Natural killer cell treated with Interleukin-12 subunit alpha and Interleukin-12 subunit beta and Interleukin-15 and Interleukin-18, amount 100 ng/mL, for 72 hours (primary cell): ENCODE measurements around the gene FAAH. TPM values are rescaled to one million over a fixed set of nuclear protein-coding genes. Genes with fewer than 3 reads are reported as not detected.
"Not testable (repeated sequence)": the region's sequence is repeated elsewhere in the genome, so short reads cannot be mapped to it uniquely, and the experiment has no call there.

Experiments used
- ATAC-seq, 2 donors: fragments of 150-1000 bp; cut with Tn5 transposase in 1 of 2; sonication (Bioruptor Pico), chemical (Tn5 transposase) in 1 of 2; 2 replicates each; pipeline ENCODE4 v1.10.0; 2021
- DNase-seq: peaks from one replicate; pipeline ENCODE4 v3.0.0; 2022; ENCODE audit warnings: low spot score
- H3K27ac Mint-ChIP-seq, 2 donors: 1 replicate in 1 of 2; 2 replicates in 1 of 2; pipeline ENCODE4 v1.8.0; 2022; ENCODE audit warnings: mixed read lengths in 2 of 2, mild to moderate bottlenecking in 1 of 2, moderate library complexity in 1 of 2
- H3K27me3 Mint-ChIP-seq, 2 donors: 1 replicate in 1 of 2; 2 replicates in 1 of 2; pipeline ENCODE4 v1.8.0; 2022; ENCODE audit warnings: mixed read lengths in 2 of 2
- H3K36me3 Mint-ChIP-seq: one replicate; pipeline ENCODE4 v1.8.0; 2022; ENCODE audit warnings: mixed read lengths
- H3K4me1 Mint-ChIP-seq, 2 donors: 1 replicate in 1 of 2; 2 replicates in 1 of 2; pipeline ENCODE4 v1.8.0; 2022; ENCODE audit warnings: low read depth in 2 of 2, mixed read lengths in 2 of 2, mild to moderate bottlenecking in 1 of 2
- H3K4me3 Mint-ChIP-seq: one replicate; pipeline ENCODE4 v1.8.0; 2022; ENCODE audit warnings: mixed read lengths
- H3K9me3 Mint-ChIP-seq: 2 replicates; pipeline ENCODE4 v1.8.0; 2022; ENCODE audit warnings: mixed read lengths
- total RNA-seq, 2 donors: library from RNA; stranded (reverse); gene quantifications; one replicate each; pipeline ENCODE4 v1.2.3, GENCODE V29; 2022

The FAAH gene
- total RNA-seq: 1 to 10 TPM; 4.1 to 6.6 TPM

- H3K27ac Mint-ChIP-seq: no peak within 1 kb of the TSS
- peak within 1 kb of the TSS; percentile 40 for H3K4me3 Mint-ChIP-seq
- no peaks in the 10 kb centered on the region for H3K9me3 Mint-ChIP-seq
- peaks cover 6% of the 10 kb centered on the region for H3K36me3 Mint-ChIP-seq
- ATAC-seq (peak; percentile 59 to 79), DNase-seq (no peak)
- peaks cover 19 to 30% of the 10 kb centered on the region in 2 donors for H3K27me3 Mint-ChIP-seq
- H3K4me1 Mint-ChIP-seq: peaks cover 5 to 8% of the 10 kb centered on the region in 2 donors
These were observed at the start of gene FAAH for GRCh38 chr1:46394108-46394871. Gene FAAH (plus strand): TSS chr1:46394317. CDS start chr1:46394349, 32 bp downstream.

- H3K36me3 Mint-ChIP-seq: peaks cover 10% of the 10 kb centered on the region
These were observed 49.6 kb upstream of the FAAH start for GRCh38 chr1:46344481-46344880.

GRCh38 chr1:46345281-46345680, 48.8 kb upstream of the FAAH start:
- ATAC-seq (no peak), DNase-seq (no peak)
- Mint-ChIP-seq H3K4me3 (no peak overlapping the region), H3K27me3 (no peaks in the 10 kb centered on the region), H3K9me3 (no peaks in the 10 kb centered on the region), H3K4me1 (peaks cover 40 to 44% of the 10 kb centered on the region in 2 donors), H3K27ac (no peak overlapping the region), H3K36me3 (peaks cover 10% of the 10 kb centered on the region)

More at GRCh38 chr1:46344481-46344880, 49.6 kb upstream of the FAAH start:
- Mint-ChIP-seq H3K4me3 (no peak overlapping the region), H3K27ac (peak overlapping the region in 1 of 2 donors; percentile 12), H3K27me3 (no peaks in the 10 kb centered on the region), H3K9me3 (no peaks in the 10 kb centered on the region), H3K4me1 (peaks cover 43 to 49% of the 10 kb centered on the region in 2 donors)
- ATAC-seq (no peak), DNase-seq (no peak)

- H3K27me3 Mint-ChIP-seq: no peaks in the 10 kb centered on the region
- no peak overlapping the region for H3K4me3 Mint-ChIP-seq
- H3K9me3 Mint-ChIP-seq: no peaks in the 10 kb centered on the region
- peaks cover 5% of the 10 kb centered on the region for H3K36me3 Mint-ChIP-seq
- DNase-seq (no peak), ATAC-seq (no peak)
- H3K4me1 Mint-ChIP-seq: peaks cover 6 to 7% of the 10 kb centered on the region in 2 donors
- no peak overlapping the region for H3K27ac Mint-ChIP-seq
These were observed 41.8 kb upstream of the FAAH start for GRCh38 chr1:46352363-46352762.

GRCh38 chr1:46355920-46356319, 38.2 kb upstream of the FAAH start:
- not testable (repeated sequence) for H3K4me1 Mint-ChIP-seq, H3K36me3 Mint-ChIP-seq, H3K9me3 Mint-ChIP-seq, DNase-seq, ATAC-seq, H3K27me3 Mint-ChIP-seq, H3K27ac Mint-ChIP-seq, H3K4me3 Mint-ChIP-seq

- no peak for DNase-seq
- Mint-ChIP-seq H3K9me3 (no peaks in the 10 kb centered on the region), H3K27me3 (no peaks in the 10 kb centered on the region), H3K4me1 (peaks cover 0 to 3% of the 10 kb centered on the region in 2 donors), H3K27ac (no peak overlapping the region), H3K36me3 (peaks cover 19% of the 10 kb centered on the region), H3K4me3 (no peak overlapping the region)
- ATAC-seq: no peak
These were observed 32.0 kb upstream of the FAAH start for GRCh38 chr1:46362158-46362557.

GRCh38 chr1:46363121-46363520, 31.0 kb upstream of the FAAH start:
- Mint-ChIP-seq H3K4me3 (no peak overlapping the region), H3K27ac (peak overlapping the region in 1 of 2 donors; percentile 4), H3K4me1 (peaks cover 0 to 3% of the 10 kb centered on the region in 2 donors), H3K9me3 (no peaks in the 10 kb centered on the region), H3K27me3 (no peaks in the 10 kb centered on the region), H3K36me3 (peaks cover 19% of the 10 kb centered on the region)
- ATAC-seq (no peak), DNase-seq (no peak)

GRCh38 chr1:46364612-46365011, 29.5 kb upstream of the FAAH start:
- no peak overlapping the region for H3K4me3 Mint-ChIP-seq
- H3K9me3 Mint-ChIP-seq: no peaks in the 10 kb centered on the region
- peaks cover 3 to 5% of the 10 kb centered on the region in 2 donors for H3K4me1 Mint-ChIP-seq
- peaks cover 26% of the 10 kb centered on the region for H3K36me3 Mint-ChIP-seq
- H3K27ac Mint-ChIP-seq: no peak overlapping the region
- DNase-seq (no peak), ATAC-seq (no peak)
- H3K27me3 Mint-ChIP-seq: no peaks in the 10 kb centered on the region

GRCh38 chr1:46365796-46366195, 28.3 kb upstream of the FAAH start:
- H3K27me3 Mint-ChIP-seq, H3K4me1 Mint-ChIP-seq, H3K9me3 Mint-ChIP-seq, DNase-seq, ATAC-seq, H3K4me3 Mint-ChIP-seq, H3K27ac Mint-ChIP-seq: not testable (repeated sequence)
- H3K36me3 Mint-ChIP-seq: peaks cover 21% of the 10 kb centered on the region

GRCh38 chr1:46367072-46367471, 27.0 kb upstream of the FAAH start:
- H3K4me1 Mint-ChIP-seq: peaks cover 3 to 5% of the 10 kb centered on the region in 2 donors
- ATAC-seq: no peak
- no peak for DNase-seq
- no peak overlapping the region for H3K27ac Mint-ChIP-seq
- H3K36me3 Mint-ChIP-seq: peaks cover 17% of the 10 kb centered on the region
- H3K9me3 Mint-ChIP-seq: no peaks in the 10 kb centered on the region
- no peak overlapping the region for H3K4me3 Mint-ChIP-seq
- no peaks in the 10 kb centered on the region for H3K27me3 Mint-ChIP-seq

GRCh38 chr1:46367701-46368100, 26.4 kb upstream of the FAAH start:
- not testable (repeated sequence) for H3K9me3 Mint-ChIP-seq, ATAC-seq, DNase-seq, H3K4me1 Mint-ChIP-seq, H3K27ac Mint-ChIP-seq, H3K4me3 Mint-ChIP-seq, H3K27me3 Mint-ChIP-seq
- peaks cover 17% of the 10 kb centered on the region for H3K36me3 Mint-ChIP-seq

- Mint-ChIP-seq H3K27me3 (no peaks in the 10 kb centered on the region), H3K4me3 (no peak overlapping the region), H3K9me3 (no peaks in the 10 kb centered on the region), H3K27ac (no peak overlapping the region), H3K36me3 (peaks cover 18% of the 10 kb centered on the region), H3K4me1 (peaks cover 5 to 9% of the 10 kb centered on the region in 2 donors)
- ATAC-seq (no peak), DNase-seq (no peak)
These were observed 25.3 kb upstream of the FAAH start for GRCh38 chr1:46368791-46369190.

GRCh38 chr1:46369542-46370213, 24.4 kb upstream of the FAAH start:
- no peak for DNase-seq
- H3K4me1 Mint-ChIP-seq: peaks cover 5 to 9% of the 10 kb centered on the region in 2 donors
- H3K36me3 Mint-ChIP-seq: peaks cover 18% of the 10 kb centered on the region
- H3K4me3 Mint-ChIP-seq: no peak overlapping the region
- H3K27me3 Mint-ChIP-seq: no peaks in the 10 kb centered on the region
- no peak for ATAC-seq
- H3K9me3 Mint-ChIP-seq: no peaks in the 10 kb centered on the region
- peak overlapping the region in 1 of 2 donors; percentile 0 for H3K27ac Mint-ChIP-seq

GRCh38 chr1:46370214-46370633, 23.9 kb upstream of the FAAH start:
- no peak for DNase-seq
- peaks cover 12% of the 10 kb centered on the region for H3K36me3 Mint-ChIP-seq
- peaks cover 5 to 6% of the 10 kb centered on the region in 2 donors for H3K4me1 Mint-ChIP-seq
- no peak overlapping the region for H3K4me3 Mint-ChIP-seq
- H3K27ac Mint-ChIP-seq: peak overlapping the region in 1 of 2 donors; percentile 0
- H3K9me3 Mint-ChIP-seq: no peaks in the 10 kb centered on the region
- no peak for ATAC-seq
- no peaks in the 10 kb centered on the region for H3K27me3 Mint-ChIP-seq
